ENCODE data around the gene NECTIN1.

Gene NECTIN1

GRCh38 chr11:119755356-119756071 lies 26.5 kb upstream of the NECTIN1 start:
- DNase-seq = no peak

- DNase-seq = no peak
Measured at GRCh38 chr11:119754656-119755355, 25.8 kb upstream of the NECTIN1 start.

- no peak for DNase-seq
Measured at GRCh38 chr11:119754199-119754598, 25.2 kb upstream of the NECTIN1 start.

GRCh38 chr11:119752946-119753345 lies 23.9 kb upstream of the NECTIN1 start:
- DNase-seq = no peak

- no peak for DNase-seq
Measured at GRCh38 chr11:119752345-119752871, 23.4 kb upstream of the NECTIN1 start.

GRCh38 chr11:119750056-119750455 lies 21.1 kb upstream of the NECTIN1 start:
- no peak for DNase-seq

- DNase-seq = no peak
Measured at GRCh38 chr11:119749006-119749565, 20.1 kb upstream of the NECTIN1 start.

- DNase-seq = no peak
Measured at GRCh38 chr11:119747868-119748660, 19.1 kb upstream of the NECTIN1 start.

GRCh38 chr11:119745776-119746535 lies 17.0 kb upstream of the NECTIN1 start:
- DNase-seq = no peak

GRCh38 chr11:119745112-119745511 lies 16.1 kb upstream of the NECTIN1 start:
- DNase-seq = no peak

GRCh38 chr11:119744577-119744976 lies 15.6 kb upstream of the NECTIN1 start:
- no peak for DNase-seq

- no peak for DNase-seq
Measured at GRCh38 chr11:119743006-119743405, 14.0 kb upstream of the NECTIN1 start.

GRCh38 chr11:119742263-119742861 lies 13.4 kb upstream of the NECTIN1 start:
- DNase-seq = no peak

- DNase-seq = no peak
Measured at GRCh38 chr11:119741369-119742262, 12.6 kb upstream of the NECTIN1 start.

GRCh38 chr11:119739975-119740374 lies 11.0 kb upstream of the NECTIN1 start:
- no peak for DNase-seq

- DNase-seq = no peak
Measured at GRCh38 chr11:119739021-119739703, 10.2 kb upstream of the NECTIN1 start.

- no peak for DNase-seq
Measured at GRCh38 chr11:119738059-119738439, 9.0 kb upstream of the NECTIN1 start.

GRCh38 chr11:119737366-119738058 lies 8.5 kb upstream of the NECTIN1 start:
- DNase-seq = no peak

- DNase-seq = no peak
Measured at GRCh38 chr11:119734788-119735187, 5.8 kb upstream of the NECTIN1 start.
